ENCODE results near the gene TMPRSS7.

The TMPRSS7 gene

GRCh38 chr3:112004669-112005068 is 29.9 kb upstream of the TMPRSS7 start:
- no peaks in the 10 kb centered on the region for H3K9me3 ChIP-seq (ENCODE audit: control extremely low read depth in 1 of 5, control insufficient read depth in 4 of 5, insufficient read depth in 2 of 5, low read depth in 1 of 5, low read length in 4 of 5)
- DNase-seq = no peak
- ChIA-PET CTCF (interaction anchor here (1.6 to 21.1 kb wide), 3 partner anchors 8 to 39 kb away, joined by 6 to 279 read pairs (median 60); no protein-coding TSS in a partner anchor), POLR2A (interaction anchor here (1.2 kb wide), 1 partner anchor 15 kb away, joined by 5 read pairs; no protein-coding TSS in a partner anchor)
- no peak overlapping the region for H3K4me3 ChIP-seq (ENCODE audit: control insufficient read depth in 1 of 7, extremely low read depth in 1 of 7, insufficient read depth in 4 of 7, low read depth in 2 of 7, low read length in 6 of 7)
- WGBS (ENCODE audit: insufficient coverage) = 100% methylated on average over 2 of the region's 2 CpGs
- no peaks in the 10 kb centered on the region for H3K36me3 ChIP-seq (ENCODE audit: control insufficient read depth in 4 of 4, insufficient read depth in 4 of 4, low read length in 3 of 4)
- H3K27ac ChIP-seq (ENCODE audit: insufficient read depth in 1 of 2, low read depth in 1 of 2, low read length in 2 of 2, poor library complexity in 1 of 2, severe bottlenecking in 2 of 2) = no peak overlapping the region
- H3K4me1 ChIP-seq (ENCODE audit: control extremely low read depth in 1 of 4, control insufficient read depth in 4 of 4, insufficient read depth in 4 of 4, low read length in 3 of 4) = no peaks in the 10 kb centered on the region
- peaks cover 0 to 14% (median 7%) of the 10 kb centered on the region in 5 experiments for H3K27me3 ChIP-seq (replicated peaks in 2 of 5; ENCODE audit: control insufficient read depth in 4 of 5, insufficient read depth in 5 of 5, low read length in 4 of 5)

GRCh38 chr3:112005091-112005672 is 29.4 kb upstream of the TMPRSS7 start:
- no peak for DNase-seq
- Histone ChIP-seq H3K27me3 (replicated peaks in 2 of 5; ENCODE audit: control insufficient read depth in 4 of 5, insufficient read depth in 5 of 5, low read length in 4 of 5) (peaks cover 0 to 9% (median 4%) of the 10 kb centered on the region in 5 experiments), H3K4me1 (ENCODE audit: control extremely low read depth in 1 of 4, control insufficient read depth in 4 of 4, insufficient read depth in 4 of 4, low read length in 3 of 4) (no peaks in the 10 kb centered on the region), H3K27ac (ENCODE audit: insufficient read depth in 1 of 2, low read depth in 1 of 2, low read length in 2 of 2, poor library complexity in 1 of 2, severe bottlenecking in 2 of 2) (no peak overlapping the region), H3K4me3 (ENCODE audit: control insufficient read depth in 1 of 7, extremely low read depth in 1 of 7, insufficient read depth in 4 of 7, low read depth in 2 of 7, low read length in 6 of 7) (no peak overlapping the region), H3K9me3 (ENCODE audit: control extremely low read depth in 1 of 5, control insufficient read depth in 4 of 5, insufficient read depth in 2 of 5, low read depth in 1 of 5, low read length in 4 of 5) (no peaks in the 10 kb centered on the region), H3K36me3 (ENCODE audit: control insufficient read depth in 4 of 4, insufficient read depth in 4 of 4, low read length in 3 of 4) (no peaks in the 10 kb centered on the region)
- WGBS (ENCODE audit: insufficient coverage) = 80% methylated on average over 2 of the region's 4 CpGs
- POLR2A ChIA-PET = no interaction called here
- CTCF ChIA-PET = interaction anchor here (1.6 to 21.1 kb wide), 3 partner anchors 8 to 39 kb away, joined by 6 to 279 read pairs (median 60); no protein-coding TSS in a partner anchor

- ChIA-PET POLR2A (no interaction called here), CTCF (interaction anchor here (0.8 to 14.4 kb wide), 7 partner anchors 13 to 322 kb away, joined by 3 to 279 read pairs (median 3); partner anchors contain the start of gene TAGLN3)
- DNase-seq = no peak
- Histone ChIP-seq H3K27ac (ENCODE audit: insufficient read depth in 1 of 2, low read depth in 1 of 2, low read length in 2 of 2, poor library complexity in 1 of 2, severe bottlenecking in 2 of 2) (no peak overlapping the region), H3K9me3 (ENCODE audit: control extremely low read depth in 1 of 5, control insufficient read depth in 4 of 5, insufficient read depth in 2 of 5, low read depth in 1 of 5, low read length in 4 of 5) (no peaks in the 10 kb centered on the region), H3K4me1 (ENCODE audit: control extremely low read depth in 1 of 4, control insufficient read depth in 4 of 4, insufficient read depth in 4 of 4, low read length in 3 of 4) (peaks cover 0 to 4% (median 0%) of the 10 kb centered on the region in 4 experiments), H3K36me3 (ENCODE audit: control insufficient read depth in 4 of 4, insufficient read depth in 4 of 4, low read length in 3 of 4) (no peaks in the 10 kb centered on the region), H3K4me3 (ENCODE audit: control insufficient read depth in 1 of 7, extremely low read depth in 1 of 7, insufficient read depth in 4 of 7, low read depth in 2 of 7, low read length in 6 of 7) (no peak overlapping the region), H3K27me3 (replicated peaks in 2 of 5; ENCODE audit: control insufficient read depth in 4 of 5, insufficient read depth in 5 of 5, low read length in 4 of 5) (no peaks in the 10 kb centered on the region)
- no CpG with 5 or more reads among the region's 1 CpG for WGBS (ENCODE audit: insufficient coverage)
Observed at GRCh38 chr3:112007633-112008032, 26.9 kb upstream of the TMPRSS7 start.

- H3K27me3 ChIP-seq (replicated peaks in 2 of 5; ENCODE audit: control insufficient read depth in 4 of 5, insufficient read depth in 5 of 5, low read length in 4 of 5) = no peaks in the 10 kb centered on the region
- ChIA-PET POLR2A (no interaction called here), CTCF (interaction anchor here (1.5 to 14.4 kb wide), 2 partner anchors 15 to 31 kb away, joined by 5 to 279 read pairs; partner anchors contain the start of genes ABHD10 and TAGLN3)
- H3K4me3 ChIP-seq (ENCODE audit: control insufficient read depth in 1 of 7, extremely low read depth in 1 of 7, insufficient read depth in 4 of 7, low read depth in 2 of 7, low read length in 6 of 7) = no peak overlapping the region
- peaks cover 0 to 10% (median 2%) of the 10 kb centered on the region in 4 experiments for H3K4me1 ChIP-seq (ENCODE audit: control extremely low read depth in 1 of 4, control insufficient read depth in 4 of 4, insufficient read depth in 4 of 4, low read length in 3 of 4)
- H3K9me3 ChIP-seq (ENCODE audit: control extremely low read depth in 1 of 5, control insufficient read depth in 4 of 5, insufficient read depth in 2 of 5, low read depth in 1 of 5, low read length in 4 of 5) = no peaks in the 10 kb centered on the region
- DNase-seq = no peak
- WGBS (ENCODE audit: insufficient coverage) = no CpG with 5 or more reads among the region's 2 CpGs
- H3K36me3 ChIP-seq (ENCODE audit: control insufficient read depth in 4 of 4, insufficient read depth in 4 of 4, low read length in 3 of 4) = no peaks in the 10 kb centered on the region
- no peak overlapping the region for H3K27ac ChIP-seq (ENCODE audit: insufficient read depth in 1 of 2, low read depth in 1 of 2, low read length in 2 of 2, poor library complexity in 1 of 2, severe bottlenecking in 2 of 2)
Observed at GRCh38 chr3:112009670-112010069, 24.9 kb upstream of the TMPRSS7 start.

DNA sequence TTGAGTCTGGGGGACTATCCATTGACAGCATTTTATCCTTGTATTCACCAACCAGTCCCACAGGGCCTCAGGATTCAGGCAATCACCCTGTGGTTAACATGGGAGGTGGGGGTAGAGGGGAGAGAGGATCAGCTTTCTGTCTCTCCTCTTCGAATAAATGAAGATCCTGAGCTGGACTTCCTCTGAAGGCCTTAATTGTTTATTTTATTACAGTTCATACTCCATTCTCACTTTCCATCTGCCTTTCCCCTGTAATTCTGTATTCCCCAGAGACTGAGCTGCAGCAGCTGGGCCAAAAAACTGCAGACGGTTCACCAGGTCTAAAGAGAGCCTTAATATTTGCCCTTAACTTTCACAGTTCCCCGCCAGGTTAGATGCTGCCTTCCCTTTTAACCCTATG is 23.9 kb upstream of the TMPRSS7 start:
- ChIA-PET POLR2A (no interaction called here), CTCF (interaction anchor here (1.5 to 14.4 kb wide), 5 partner anchors 16 to 294 kb away, joined by 5 to 279 read pairs (median 18); partner anchors contain the start of genes ABHD10 and TAGLN3)
- Histone ChIP-seq H3K9me3 (ENCODE audit: control extremely low read depth in 1 of 5, control insufficient read depth in 4 of 5, insufficient read depth in 2 of 5, low read depth in 1 of 5, low read length in 4 of 5) (no peaks in the 10 kb centered on the region), H3K27ac (ENCODE audit: insufficient read depth in 1 of 2, low read depth in 1 of 2, low read length in 2 of 2, poor library complexity in 1 of 2, severe bottlenecking in 2 of 2) (no peak overlapping the region), H3K4me1 (ENCODE audit: control extremely low read depth in 1 of 4, control insufficient read depth in 4 of 4, insufficient read depth in 4 of 4, low read length in 3 of 4) (peaks cover 0 to 10% (median 2%) of the 10 kb centered on the region in 4 experiments), H3K27me3 (replicated peaks in 2 of 5; ENCODE audit: control insufficient read depth in 4 of 5, insufficient read depth in 5 of 5, low read length in 4 of 5) (no peaks in the 10 kb centered on the region), H3K36me3 (ENCODE audit: control insufficient read depth in 4 of 4, insufficient read depth in 4 of 4, low read length in 3 of 4) (no peaks in the 10 kb centered on the region), H3K4me3 (ENCODE audit: control insufficient read depth in 1 of 7, extremely low read depth in 1 of 7, insufficient read depth in 4 of 7, low read depth in 2 of 7, low read length in 6 of 7) (no peak overlapping the region)
- WGBS (ENCODE audit: insufficient coverage) = 100% methylated on average over 2 of the region's 3 CpGs
- DNase-seq = no peak

DNA sequence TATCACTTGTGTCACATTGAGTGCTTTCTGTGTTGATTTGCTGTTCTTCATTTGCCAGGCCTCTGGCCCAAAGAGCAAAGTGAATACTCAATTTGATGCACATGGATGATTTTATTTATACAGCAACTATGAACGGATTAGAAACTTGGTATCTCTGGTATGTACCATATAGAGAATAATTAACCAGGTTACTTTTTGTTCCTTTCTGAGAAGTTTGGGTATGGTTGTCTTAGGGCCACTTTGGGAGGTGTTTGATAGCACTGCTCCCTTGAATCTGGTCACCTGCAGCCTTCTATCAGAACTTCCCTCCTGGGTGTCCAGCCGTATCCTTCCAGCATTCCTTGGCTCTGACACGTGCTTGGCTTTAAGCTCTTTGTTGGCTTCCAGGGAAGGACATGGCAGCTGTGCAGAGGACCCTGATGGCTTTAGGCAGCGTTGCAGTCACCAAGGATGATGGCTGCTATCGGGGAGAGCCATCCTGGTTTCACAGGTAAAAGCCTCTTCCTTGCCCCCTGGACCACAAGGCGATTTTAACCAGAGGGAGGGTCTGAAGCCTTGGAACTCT is 23.1 kb upstream of the TMPRSS7 start:
- Histone ChIP-seq H3K4me3 (ENCODE audit: control insufficient read depth in 1 of 7, extremely low read depth in 1 of 7, insufficient read depth in 4 of 7, low read depth in 2 of 7, low read length in 6 of 7) (no peak overlapping the region), H3K27me3 (replicated peaks in 2 of 5; ENCODE audit: control insufficient read depth in 4 of 5, insufficient read depth in 5 of 5, low read length in 4 of 5) (no peaks in the 10 kb centered on the region), H3K36me3 (ENCODE audit: control insufficient read depth in 4 of 4, insufficient read depth in 4 of 4, low read length in 3 of 4) (no peaks in the 10 kb centered on the region), H3K27ac (ENCODE audit: insufficient read depth in 1 of 2, low read depth in 1 of 2, low read length in 2 of 2, poor library complexity in 1 of 2, severe bottlenecking in 2 of 2) (no peak overlapping the region), H3K9me3 (ENCODE audit: control extremely low read depth in 1 of 5, control insufficient read depth in 4 of 5, insufficient read depth in 2 of 5, low read depth in 1 of 5, low read length in 4 of 5) (no peaks in the 10 kb centered on the region), H3K4me1 (ENCODE audit: control extremely low read depth in 1 of 4, control insufficient read depth in 4 of 4, insufficient read depth in 4 of 4, low read length in 3 of 4) (peaks cover 0 to 10% (median 2%) of the 10 kb centered on the region in 4 experiments)
- no peak for DNase-seq
- ChIA-PET POLR2A (no interaction called here), CTCF (interaction anchor here (1.5 to 14.4 kb wide), 6 partner anchors 16 to 294 kb away, joined by 5 to 279 read pairs (median 20); partner anchors contain the start of genes ABHD10 and TAGLN3)
- WGBS (ENCODE audit: insufficient coverage) = 96% methylated on average over 5 of the region's 6 CpGs

All from common myeloid progenitor, CD34-positive (primary cell).